HG02870 (cell line): ENCODE results near the gene TULP3.
"Not testable (repeated sequence)": the region's sequence is repeated elsewhere in the genome, so short reads cannot be mapped to it uniquely, and the experiment has no call there.

ENCODE experiments used
- ATAC-seq: cut with Tn5 transposase; IDR thresholded peaks from one replicate; pipeline ENCODE4 v1.9.1; 2021; ENCODE audit warnings: mild to moderate bottlenecking, moderate library complexity; ENCODE audit not compliant: unreplicated experiment

The TULP3 gene

GRCh38 chr12:2890388-2891239 is at the start of gene TULP3:
Gene TULP3 (plus strand): TSS chr12:2890891. CDS start chr12:2890948, 57 bp downstream.
- peak; percentile 95 for ATAC-seq

GRCh38 chr12:2841056-2841650 is 49.5 kb upstream of the TULP3 start:
- no peak for ATAC-seq

DNA sequence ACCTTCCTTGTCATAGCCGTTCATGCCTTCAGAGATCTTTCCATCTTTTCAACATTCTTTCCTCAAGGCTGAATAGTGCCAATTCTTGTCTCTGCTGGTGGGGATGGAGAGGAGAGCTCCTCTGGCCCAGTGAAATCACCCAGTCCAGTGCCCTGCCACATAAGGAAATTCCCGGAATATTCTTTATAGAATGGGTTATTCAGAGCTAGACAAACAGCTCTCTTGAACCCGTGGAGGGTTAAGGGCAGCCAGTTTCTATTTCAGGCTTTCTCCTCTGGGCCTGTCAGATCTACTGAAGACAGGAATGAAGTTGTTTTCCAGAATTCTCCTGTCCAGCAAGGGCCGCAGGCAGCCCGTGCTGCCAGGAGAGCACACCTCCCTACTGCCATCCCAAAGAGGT is 47.7 kb upstream of the TULP3 start:
- ATAC-seq = no peak

- ATAC-seq = no peak
These were observed 45.9 kb upstream of the TULP3 start for GRCh38 chr12:2844786-2845185.

GRCh38 chr12:2845280-2845679 is 45.4 kb upstream of the TULP3 start:
- no peak for ATAC-seq

- no peak for ATAC-seq
These were observed 38.8 kb upstream of the TULP3 start for GRCh38 chr12:2851931-2852330.

- ATAC-seq = no peak
These were observed 37.1 kb upstream of the TULP3 start for GRCh38 chr12:2853626-2854025.

- ATAC-seq = no peak
These were observed 35.8 kb upstream of the TULP3 start for GRCh38 chr12:2854669-2855453.

- ATAC-seq = no peak
These were observed 35.1 kb upstream of the TULP3 start for GRCh38 chr12:2855546-2855945.

DNA sequence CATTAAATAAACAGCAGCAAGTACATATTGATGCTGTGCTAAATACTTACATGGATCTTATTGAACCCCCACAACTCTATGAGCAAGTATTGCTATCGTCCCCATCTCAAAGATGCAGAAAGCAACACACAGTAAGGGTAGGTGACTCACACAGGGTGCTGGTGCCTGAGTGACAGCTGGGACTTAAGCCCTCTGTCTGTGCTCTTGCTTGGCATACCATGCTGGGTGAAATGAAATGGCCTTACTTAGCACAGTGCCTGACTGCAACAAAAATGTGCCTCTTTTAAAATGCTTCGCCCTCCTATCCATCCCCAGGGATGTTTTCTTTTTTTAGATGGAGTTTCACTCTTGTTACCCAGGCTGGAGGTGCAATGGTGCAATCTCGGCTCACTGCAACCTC is 34.6 kb upstream of the TULP3 start:
- no peak for ATAC-seq

- ATAC-seq = no peak
These were observed 33.7 kb upstream of the TULP3 start, which contains the start of gene TEX52 for GRCh38 chr12:2857021-2857431. Gene TEX52 (minus strand): TSS chr12:2857039. CDS start chr12:2857026, 13 bp downstream.

DNA sequence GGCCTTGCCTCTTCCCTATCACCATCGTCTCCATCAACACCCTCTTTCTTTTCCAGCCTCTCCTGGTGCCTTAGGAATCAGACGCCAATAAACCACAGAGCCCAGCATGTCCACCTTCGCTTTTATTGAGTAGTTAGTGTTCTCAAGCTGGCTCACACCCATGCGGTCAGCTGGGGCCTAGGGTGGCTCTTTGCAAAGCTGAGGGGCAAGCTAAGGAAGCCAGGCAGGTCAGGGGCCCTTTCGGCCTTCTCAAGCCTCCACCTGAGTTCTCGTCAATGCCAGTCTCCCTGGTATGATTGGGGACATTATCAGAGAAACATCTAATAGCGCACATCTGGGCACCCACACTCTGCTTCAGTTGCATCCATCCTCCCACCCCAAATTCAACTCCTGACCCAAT is 33.1 kb upstream of the TULP3 start:
- no peak for ATAC-seq

- no peak for ATAC-seq
These were observed 32.4 kb upstream of the TULP3 start for GRCh38 chr12:2858334-2858733.

DNA sequence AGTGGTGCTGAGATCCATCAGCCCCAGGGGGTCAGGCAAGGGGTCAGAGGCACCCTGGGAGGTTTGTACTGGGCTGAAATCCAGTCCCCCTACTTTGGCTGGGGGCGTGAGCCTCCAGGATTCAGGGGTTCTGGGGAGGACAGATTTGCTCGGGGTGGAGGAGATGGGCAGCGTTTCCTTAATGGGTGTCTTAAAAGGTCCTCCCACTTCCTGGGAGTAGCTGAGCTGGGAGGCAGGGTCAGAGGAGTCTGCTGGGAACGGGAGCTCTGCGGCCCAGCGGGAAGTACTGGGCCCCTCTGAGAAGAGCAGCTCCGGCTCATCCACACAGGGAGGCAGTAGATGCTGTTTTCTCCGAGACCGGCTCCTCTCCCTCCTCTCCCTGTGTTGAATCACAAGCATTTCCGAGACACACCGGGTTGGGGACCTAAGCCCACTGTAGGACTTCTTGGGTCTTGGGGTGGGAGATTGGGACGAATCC is 31.7 kb upstream of the TULP3 start:
- ATAC-seq = no peak

- no peak for ATAC-seq
These were observed 30.5 kb upstream of the TULP3 start for GRCh38 chr12:2860170-2860569.

- no peak for ATAC-seq
These were observed 27.8 kb upstream of the TULP3 start for GRCh38 chr12:2862876-2863275.

DNA sequence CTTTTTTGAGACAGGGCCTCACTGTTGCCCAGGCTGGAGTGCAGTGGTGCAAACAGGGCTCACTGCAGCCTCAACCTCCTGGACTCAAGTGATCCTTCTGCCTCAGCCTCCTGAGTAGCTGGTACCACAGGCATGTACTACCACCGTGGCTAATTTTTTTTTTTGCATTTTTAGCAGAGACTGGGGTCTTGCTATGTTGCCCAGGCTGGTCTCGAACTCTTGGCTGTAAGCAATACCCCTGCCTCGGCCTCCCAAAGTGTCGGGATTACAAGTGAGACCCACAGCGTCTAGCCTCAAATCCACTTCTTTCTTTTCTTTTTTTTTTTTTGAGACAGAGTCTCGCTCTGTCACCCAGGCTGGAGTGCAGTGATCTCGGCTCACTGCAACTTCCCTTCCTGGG is 27.3 kb upstream of the TULP3 start:
- ATAC-seq = not testable (repeated sequence)

DNA sequence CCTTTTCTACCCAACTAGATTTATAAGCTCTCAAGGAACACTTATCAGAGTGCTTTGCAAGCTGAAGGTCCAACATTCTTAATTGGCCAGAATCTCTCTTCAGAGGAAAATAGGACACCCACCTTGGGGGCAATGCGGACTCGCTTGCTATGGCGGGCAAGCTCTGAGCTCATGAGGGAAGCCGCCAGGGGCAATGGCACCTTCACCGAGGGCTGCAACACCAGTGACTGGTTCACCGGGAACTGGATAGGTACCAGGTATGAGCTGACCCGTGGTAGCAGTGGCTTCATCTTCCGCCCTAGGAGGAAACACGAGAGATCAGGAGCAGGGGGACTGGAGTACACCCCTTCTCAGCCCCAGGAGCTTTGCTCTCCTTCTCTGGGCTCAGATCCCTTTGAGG is 26.5 kb upstream of the TULP3 start:
- ATAC-seq = no peak

GRCh38 chr12:2868986-2869632 is 21.6 kb upstream of the TULP3 start:
- not testable (repeated sequence) for ATAC-seq

DNA sequence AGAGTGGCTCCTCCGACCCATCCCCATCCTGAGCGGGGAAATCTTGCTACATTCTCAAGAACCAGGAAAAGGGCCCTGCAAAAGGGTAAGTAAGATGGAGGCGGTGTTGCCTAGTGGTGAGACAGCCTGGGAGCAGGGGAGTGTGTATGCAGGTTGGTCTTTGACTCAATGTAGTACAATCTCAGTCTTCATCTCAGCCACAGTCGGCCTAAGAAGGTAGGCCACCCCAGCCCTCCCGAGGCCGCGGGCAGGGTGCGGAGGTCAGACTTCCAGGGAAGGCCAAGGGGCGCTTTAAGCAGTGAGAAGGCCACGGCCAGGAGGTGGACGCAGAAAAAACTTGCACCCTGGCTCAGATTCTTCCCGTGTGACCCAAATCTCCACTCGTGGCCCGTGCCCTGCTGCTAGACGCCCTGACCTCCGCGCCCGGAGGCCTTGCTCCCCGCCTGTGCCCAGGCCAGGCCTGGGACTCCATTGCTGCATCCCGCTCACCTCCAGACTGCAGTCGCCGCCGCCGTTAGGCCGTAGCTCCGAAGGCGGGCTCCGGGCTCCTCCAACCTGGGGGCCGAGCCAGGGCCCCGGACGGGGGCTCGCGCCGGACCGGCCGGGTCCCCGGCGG is 14.2 kb upstream of the TULP3 start:
- ATAC-seq = peak; percentile 21
